GM12872 (cell line): ENCODE data around the gene SLC12A5.

ENCODE experiments used
- TF ChIP-seq, protein P1 (sequence below): IDR thresholded peaks from 3 replicates; pipeline ENCODE4 v1.5.1; 2011; ENCODE audit warnings: low read depth, mild to moderate bottlenecking, low read length, moderate library complexity; ENCODE audit not compliant: insufficient read depth

SLC12A5 gene

DNA sequence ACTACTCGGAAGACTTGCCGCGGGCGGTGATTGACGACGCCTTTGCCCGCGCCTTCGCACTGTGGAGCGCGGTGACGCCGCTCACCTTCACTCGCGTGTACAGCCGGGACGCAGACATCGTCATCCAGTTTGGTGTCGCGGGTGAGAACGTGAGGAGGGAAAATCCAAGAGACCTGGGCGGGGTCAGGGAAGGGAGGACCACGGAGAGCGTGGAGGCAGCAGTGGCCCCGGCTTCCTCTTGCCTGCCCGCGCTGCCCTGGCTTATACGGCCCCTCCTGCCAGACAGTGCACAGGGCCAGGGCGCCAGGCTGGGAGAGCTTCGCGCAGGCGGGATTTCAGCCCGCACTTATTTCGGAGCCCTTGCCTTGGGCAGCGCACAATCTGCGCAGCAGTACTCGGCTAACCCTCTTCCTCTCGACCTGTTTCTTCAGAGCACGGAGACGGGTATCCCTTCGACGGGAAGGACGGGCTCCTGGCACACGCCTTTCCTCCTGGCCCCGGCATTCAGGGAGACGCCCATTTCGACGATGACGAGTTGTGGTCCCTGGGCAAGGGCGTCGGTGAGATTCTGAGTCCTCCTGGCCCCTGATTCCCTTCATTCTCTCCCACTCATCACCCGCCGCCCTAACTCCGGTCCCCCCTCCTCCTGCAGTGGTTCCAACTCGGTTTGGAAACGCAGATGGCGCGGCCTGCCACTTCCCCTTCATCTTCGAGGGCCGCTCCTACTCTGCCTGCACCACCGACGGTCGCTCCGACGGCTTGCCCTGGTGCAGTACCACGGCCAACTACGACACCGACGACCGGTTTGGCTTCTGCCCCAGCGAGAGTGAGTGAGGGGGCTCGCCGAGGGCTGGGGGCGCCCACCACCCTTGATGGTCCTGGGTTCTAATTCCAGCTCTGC lies 18.3 kb upstream of the SLC12A5 start:
- TF ChIP-seq, protein P1, sequence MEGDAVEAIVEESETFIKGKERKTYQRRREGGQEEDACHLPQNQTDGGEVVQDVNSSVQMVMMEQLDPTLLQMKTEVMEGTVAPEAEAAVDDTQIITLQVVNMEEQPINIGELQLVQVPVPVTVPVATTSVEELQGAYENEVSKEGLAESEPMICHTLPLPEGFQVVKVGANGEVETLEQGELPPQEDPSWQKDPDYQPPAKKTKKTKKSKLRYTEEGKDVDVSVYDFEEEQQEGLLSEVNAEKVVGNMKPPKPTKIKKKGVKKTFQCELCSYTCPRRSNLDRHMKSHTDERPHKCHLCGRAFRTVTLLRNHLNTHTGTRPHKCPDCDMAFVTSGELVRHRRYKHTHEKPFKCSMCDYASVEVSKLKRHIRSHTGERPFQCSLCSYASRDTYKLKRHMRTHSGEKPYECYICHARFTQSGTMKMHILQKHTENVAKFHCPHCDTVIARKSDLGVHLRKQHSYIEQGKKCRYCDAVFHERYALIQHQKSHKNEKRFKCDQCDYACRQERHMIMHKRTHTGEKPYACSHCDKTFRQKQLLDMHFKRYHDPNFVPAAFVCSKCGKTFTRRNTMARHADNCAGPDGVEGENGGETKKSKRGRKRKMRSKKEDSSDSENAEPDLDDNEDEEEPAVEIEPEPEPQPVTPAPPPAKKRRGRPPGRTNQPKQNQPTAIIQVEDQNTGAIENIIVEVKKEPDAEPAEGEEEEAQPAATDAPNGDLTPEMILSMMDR, result no peak

DNA sequence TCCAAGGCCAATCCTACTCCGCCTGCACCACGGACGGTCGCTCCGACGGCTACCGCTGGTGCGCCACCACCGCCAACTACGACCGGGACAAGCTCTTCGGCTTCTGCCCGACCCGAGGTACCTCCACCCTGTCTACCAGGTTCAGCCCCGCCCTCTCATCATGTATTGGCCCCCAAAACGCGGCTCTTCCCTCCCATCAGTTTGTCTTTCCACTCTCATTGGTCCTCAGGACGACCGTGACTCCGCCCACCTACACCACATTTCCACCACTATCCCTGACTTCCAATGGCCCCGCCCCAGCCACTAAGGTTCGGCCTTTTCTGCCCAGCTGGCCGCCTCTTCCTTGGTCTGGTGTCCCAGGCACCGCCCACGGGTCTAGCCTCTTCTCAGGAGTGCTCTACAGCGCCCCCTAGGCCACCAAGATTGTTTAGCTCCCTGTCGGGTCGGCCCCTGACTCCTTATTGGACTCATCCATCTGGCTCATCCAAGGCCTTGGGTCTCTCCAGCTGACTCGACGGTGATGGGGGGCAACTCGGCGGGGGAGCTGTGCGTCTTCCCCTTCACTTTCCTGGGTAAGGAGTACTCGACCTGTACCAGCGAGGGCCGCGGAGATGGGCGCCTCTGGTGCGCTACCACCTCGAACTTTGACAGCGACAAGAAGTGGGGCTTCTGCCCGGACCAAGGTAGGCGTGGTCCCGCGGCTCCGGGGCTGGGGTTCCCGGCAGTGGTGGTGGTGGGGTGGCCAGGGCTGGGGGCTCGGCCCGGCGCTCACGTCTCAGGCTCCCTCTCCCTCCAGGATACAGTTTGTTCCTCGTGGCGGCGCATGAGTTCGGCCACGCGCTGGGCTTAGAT lies 17.2 kb upstream of the SLC12A5 start:
- TF ChIP-seq, protein P1, result peak; percentile 60

DNA sequence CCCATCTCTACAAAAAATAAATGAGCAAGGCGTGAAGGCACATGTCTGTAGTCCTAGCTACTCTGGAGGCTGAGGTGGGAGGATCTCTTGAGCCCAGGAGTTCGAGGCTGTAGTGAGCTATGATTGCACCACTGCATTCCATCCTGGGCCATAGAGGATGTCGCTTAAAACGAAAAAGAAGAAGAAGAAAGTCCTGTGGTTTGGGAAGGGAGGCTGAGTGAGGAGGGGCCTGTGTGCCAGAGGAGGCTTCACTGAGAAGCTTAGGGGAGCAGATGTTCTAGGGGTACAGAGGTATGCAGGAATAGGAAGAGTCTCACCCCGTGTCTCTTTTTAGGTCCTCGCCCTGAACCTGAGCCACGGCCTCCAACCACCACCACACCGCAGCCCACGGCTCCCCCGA lies 16.1 kb upstream of the SLC12A5 start:
- TF ChIP-seq, protein P1, result no peak

DNA sequence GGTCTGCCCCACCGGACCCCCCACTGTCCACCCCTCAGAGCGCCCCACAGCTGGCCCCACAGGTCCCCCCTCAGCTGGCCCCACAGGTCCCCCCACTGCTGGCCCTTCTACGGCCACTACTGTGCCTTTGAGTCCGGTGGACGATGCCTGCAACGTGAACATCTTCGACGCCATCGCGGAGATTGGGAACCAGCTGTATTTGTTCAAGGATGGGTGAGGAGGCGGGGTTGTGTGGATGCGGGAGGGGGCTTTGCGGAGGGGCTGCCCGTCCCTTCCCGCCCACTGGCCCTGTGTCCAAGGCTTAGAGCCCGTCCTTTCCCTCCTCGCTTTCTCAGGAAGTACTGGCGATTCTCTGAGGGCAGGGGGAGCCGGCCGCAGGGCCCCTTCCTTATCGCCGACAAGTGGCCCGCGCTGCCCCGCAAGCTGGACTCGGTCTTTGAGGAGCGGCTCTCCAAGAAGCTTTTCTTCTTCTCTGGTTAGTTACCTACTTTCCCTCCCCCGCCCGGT lies 15.6 kb upstream of the SLC12A5 start:
- TF ChIP-seq, protein P1, result no peak

DNA sequence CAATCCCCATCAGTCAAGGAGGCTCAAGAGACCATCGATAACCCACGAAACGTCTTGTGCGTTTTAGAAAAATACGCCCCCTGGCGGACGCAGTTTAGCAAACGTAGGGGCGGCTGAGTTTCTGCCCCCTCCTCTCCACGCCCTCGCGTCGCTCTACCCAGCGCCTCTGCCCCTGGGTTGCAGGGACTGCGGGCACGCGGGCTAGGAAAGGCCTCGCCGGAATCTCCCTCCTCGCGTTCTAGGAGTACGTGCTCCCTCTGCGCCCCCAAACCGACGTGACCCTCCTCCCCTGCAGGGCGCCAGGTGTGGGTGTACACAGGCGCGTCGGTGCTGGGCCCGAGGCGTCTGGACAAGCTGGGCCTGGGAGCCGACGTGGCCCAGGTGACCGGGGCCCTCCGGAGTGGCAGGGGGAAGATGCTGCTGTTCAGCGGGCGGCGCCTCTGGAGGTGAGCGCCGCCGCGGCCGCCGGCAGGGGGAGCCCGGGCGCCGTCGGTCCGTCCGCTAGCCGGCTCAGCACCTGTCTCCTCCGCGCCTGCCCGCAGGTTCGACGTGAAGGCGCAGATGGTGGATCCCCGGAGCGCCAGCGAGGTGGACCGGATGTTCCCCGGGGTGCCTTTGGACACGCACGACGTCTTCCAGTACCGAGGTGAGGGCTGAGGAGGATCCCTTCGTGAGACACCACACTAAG lies 15.0 kb upstream of the SLC12A5 start:
- TF ChIP-seq, protein P1, result peak; percentile 60

DNA sequence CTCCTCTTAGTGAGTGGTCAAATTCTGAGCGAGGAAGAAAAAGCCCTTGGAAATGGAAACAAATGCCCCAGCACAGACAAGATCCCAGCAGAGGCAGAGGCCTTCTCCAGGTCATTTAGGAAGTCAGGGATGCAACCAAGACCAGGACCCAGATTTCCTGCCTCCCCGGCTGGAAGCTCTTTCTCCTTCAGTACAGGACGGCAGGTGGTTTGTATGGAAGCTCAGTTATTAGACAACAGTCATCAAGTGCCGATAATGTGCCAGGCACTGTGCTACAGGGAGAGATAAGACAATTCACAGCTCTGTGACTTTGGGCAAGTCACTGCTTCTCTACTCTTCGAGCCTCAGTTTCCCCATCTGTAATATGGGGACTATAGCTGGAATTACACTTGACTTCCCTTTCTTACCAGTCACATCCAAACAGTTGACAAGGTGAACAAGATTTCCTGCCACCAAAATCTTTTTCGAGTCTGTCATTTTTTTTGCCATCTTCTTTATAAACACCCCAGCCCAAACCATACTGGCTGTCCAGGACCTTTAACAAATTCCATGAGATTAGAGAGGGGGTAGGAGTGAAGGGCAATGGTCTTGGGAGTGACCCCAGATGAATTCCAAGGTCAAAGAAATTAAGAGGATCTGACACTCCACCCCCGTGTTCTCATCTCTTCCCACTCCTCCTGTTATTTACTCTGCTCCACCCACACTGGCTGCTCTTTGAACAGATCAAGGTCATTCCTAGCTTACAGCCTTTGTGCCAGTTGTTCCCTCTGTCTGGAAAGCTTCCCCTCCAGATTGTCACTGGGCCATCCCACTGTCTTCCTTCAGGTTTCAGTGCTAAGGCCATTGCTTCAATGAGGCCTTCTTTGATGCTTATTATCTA lies 14.3 kb upstream of the SLC12A5 start:
- TF ChIP-seq, protein P1, result no peak
